Left hindlimb (tissue), 1 donor: Measurements from ENCODE around the gene ADGRG4.
"Not testable (repeated sequence)": the region's sequence is repeated elsewhere in the genome, so short reads cannot be mapped to it uniquely, and the experiment has no call there.

ENCODE experiments used
- DNase-seq: peaks from one replicate; pipeline ENCODE4 v3.0.0-alpha.2; 2018

Gene ADGRG4

GRCh38 chrX:136300721-136301120 is at the start of gene ADGRG4:
TSS of gene ADGRG4 (plus strand) at chrX:136300963. CDS start at chrX:136308778, 7,815 bp downstream.
- DNase-seq: not testable (repeated sequence)

- peak; percentile 65 for DNase-seq
Measured at GRCh38 chrX:136251041-136251991, 49.4 kb upstream of the ADGRG4 start, which contains the start of gene MAP7D3. TSS of gene MAP7D3 (minus strand) at chrX:136251400. CDS start at chrX:136251358, 42 bp downstream.

DNA sequence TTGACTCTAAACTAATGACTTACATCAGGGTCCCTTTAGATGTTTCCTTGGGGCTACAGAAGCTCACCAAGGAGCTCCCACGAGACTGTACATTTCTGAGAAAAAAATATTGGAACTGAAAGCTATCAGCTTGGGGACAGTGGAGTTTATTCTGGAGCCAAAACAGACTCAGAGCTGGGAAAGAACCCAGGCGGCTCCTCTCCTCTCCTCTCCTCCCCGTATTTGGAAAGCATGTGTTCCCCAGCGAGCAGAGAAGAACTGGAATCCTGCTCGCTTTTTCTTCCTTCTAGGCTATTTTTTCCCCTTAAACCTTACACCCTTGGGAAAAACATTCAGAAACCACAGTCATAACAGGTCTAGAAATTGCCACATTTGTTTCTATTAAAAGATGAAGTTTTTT is 45.2 kb upstream of the ADGRG4 start:
- no peak for DNase-seq

GRCh38 chrX:136256026-136256425 is 44.7 kb upstream of the ADGRG4 start:
- DNase-seq: no peak

DNA sequence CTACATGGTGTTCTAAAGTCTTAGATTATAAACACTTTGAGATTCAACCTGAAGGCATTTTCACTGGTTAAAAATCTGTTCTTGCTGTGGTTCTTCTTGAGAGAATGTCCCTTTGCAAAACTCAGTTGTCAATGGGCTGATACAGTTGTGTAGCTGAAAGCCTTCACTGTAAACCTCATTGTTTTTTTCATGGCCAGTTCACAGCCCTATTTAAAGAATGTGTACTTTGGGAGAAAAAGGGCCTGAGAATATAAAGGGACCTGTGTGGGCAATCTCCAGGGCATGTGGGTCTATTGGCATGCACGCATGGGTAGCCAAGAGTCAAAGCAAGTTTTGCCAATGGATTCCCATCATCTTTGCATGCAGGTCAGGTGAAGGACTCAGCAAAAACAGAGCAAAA is 41.8 kb upstream of the ADGRG4 start:
- no peak for DNase-seq

DNA sequence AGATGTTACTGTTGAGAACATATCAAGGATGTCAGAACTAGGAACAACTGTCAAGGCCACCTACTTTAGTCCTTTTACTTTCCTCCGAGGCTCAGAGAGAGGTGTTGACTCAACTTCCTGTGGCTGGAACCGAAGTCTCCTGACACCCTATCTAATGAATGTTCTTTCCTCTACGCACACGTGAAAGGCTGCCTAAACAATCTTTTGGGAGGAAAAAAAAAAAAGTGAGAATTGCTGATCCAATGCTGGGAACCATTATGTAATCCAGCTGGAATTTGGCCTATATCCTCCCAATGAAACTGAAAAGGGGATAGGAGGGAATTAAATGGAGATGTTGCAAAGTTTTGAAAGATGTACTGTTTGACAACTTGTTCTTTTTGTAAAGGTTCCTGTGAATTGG is 41.2 kb upstream of the ADGRG4 start:
- no peak for DNase-seq

GRCh38 chrX:136260776-136261175 is 40.0 kb upstream of the ADGRG4 start:
- DNase-seq: peak; percentile 57

DNA sequence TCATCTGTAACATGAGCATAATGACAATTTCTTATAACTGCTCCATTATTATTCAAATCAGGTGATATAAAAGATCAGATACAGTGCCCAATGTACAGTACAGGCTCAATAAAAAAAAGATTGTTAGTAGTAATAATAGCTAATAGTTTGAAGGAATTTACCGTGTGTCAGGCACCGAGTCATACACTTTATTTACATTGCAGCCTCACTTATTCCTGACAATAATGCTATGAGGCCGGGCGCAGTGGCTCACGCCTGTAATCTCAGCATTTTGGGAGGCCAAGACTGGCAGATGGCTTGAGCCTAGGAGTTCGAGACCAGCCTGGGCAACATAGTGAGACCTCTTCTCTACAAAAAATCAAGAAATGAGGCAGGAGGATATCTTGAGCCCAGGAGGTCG is 39.4 kb upstream of the ADGRG4 start:
- DNase-seq: no peak

- DNase-seq: no peak
Measured at GRCh38 chrX:136262243-136262642, 38.5 kb upstream of the ADGRG4 start.

DNA sequence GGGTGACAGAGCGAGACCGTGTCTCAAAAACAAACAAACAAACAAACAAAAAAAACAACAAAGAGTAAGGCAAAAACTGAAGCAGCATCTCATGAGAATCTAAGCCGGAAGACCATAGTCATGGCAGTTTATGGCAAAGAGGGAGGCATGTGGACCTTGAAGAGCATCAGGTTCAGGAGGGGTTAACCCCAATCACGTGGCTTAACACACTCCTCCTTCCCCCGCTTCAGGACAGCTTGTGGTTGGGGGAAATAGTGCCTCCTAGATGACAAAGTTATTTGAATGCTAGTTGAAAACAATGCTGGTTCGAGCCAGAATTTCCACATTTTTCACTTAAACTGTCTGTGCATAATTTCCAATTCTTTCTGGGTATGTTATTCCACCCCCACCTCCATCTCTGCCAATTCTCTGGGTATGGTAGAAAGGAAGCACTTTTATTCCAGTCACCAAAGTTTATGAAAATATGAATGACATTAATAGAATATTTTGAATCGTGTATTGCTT is 37.9 kb upstream of the ADGRG4 start:
- DNase-seq: no peak

GRCh38 chrX:136266828-136267227 is 33.9 kb upstream of the ADGRG4 start:
- no peak for DNase-seq

- peak; percentile 41 for DNase-seq
Measured at GRCh38 chrX:136268051-136269048, 32.4 kb upstream of the ADGRG4 start.

- DNase-seq: no peak
Measured at GRCh38 chrX:136269921-136270320, 30.8 kb upstream of the ADGRG4 start.

- no peak for DNase-seq
Measured at GRCh38 chrX:136271300-136271699, 29.5 kb upstream of the ADGRG4 start.

DNA sequence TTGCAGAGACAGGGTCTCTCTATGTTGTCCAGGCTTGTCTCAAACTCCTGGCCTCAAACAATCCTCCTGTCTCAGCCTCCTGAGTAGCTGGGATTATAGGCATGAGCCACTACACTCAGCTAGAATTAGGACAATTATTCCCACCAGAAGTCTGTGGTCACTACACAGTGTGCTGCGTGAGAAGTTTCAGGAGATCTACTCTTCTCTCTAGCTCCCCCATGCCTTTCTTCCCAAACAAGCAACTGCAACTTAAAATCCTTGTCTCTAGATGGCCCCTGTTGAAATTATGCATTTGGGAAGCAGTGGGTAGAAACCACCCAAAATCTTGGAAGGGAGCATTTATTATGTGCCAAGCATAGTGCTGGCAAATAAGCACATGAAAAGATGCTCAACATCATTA is 28.4 kb upstream of the ADGRG4 start:
- no peak for DNase-seq

- no peak for DNase-seq
Measured at GRCh38 chrX:136273986-136274385, 26.8 kb upstream of the ADGRG4 start.

- DNase-seq: no peak
Measured at GRCh38 chrX:136275553-136275952, 25.2 kb upstream of the ADGRG4 start.

GRCh38 chrX:136286375-136286774 is 14.4 kb upstream of the ADGRG4 start:
- not testable (repeated sequence) for DNase-seq

DNA sequence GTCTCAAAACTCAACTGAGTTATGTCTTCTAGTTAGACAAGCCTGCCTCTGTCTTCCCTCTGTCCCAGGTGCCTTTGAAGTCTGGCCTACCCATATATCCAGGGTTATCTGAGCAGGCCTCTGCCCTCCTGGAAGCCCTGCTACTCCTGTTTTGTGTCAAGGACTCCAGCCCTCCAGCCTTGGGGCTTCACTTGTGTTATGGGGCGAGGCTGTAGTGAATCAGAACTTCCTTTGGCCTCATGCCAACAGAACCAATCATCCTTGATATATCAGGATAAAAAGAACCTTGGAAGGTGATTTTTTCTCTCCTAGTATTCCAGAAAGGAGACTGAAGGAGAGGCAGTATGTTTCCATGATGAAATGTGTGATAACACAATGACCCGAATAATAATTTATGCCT is 8.9 kb upstream of the ADGRG4 start:
- no peak for DNase-seq

GRCh38 chrX:136292656-136293055 is 8.1 kb upstream of the ADGRG4 start:
- no peak for DNase-seq

- DNase-seq: no peak
Measured at GRCh38 chrX:136295380-136295779, 5.4 kb upstream of the ADGRG4 start.

DNA sequence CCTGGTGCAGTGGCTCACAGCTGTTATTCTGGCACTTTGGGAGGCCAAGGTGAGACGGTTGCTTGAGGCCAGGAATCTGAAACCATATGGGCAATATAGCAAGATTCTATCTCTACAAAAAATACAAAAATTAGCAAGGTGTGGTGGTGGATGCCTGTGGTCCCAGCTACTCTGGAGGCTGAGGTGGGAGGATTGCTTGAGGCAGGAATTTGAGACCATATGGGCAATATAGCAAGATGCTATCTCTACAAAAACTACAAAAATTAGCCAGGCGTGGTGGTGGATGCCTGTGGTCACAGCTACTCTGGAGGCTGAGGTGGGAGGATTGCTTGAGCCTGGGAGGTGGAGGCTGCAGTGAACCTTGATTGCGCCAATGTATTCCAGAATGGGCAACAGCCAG is 2.3 kb downstream of the ADGRG4 start:
- DNase-seq: no peak

GRCh38 chrX:136304493-136304892 is 3.7 kb downstream of the ADGRG4 start:
- no peak for DNase-seq
